ENCODE results near the gene HECTD2.
A peak's percentile ranks its signal among the peaks of the same experiment; 100 is the strongest.
"Not testable (repeated sequence)": the region's sequence is repeated elsewhere in the genome, so short reads cannot be mapped to it uniquely, and the experiment has no call there.

The HECTD2 gene

GRCh38 chr10:91409869-91410637 is at the start of gene HECTD2:
Gene HECTD2, plus strand, starts transcription at chr10:91410344. Its CDS starts 95 bp downstream, at chr10:91410439.
- peak; percentile 83 for DNase-seq

- DNase-seq, result no peak
Measured at GRCh38 chr10:91360461-91360860, 49.7 kb upstream of the HECTD2 start.

- not testable (repeated sequence) for DNase-seq
Measured at GRCh38 chr10:91365519-91365918, 44.6 kb upstream of the HECTD2 start.

- DNase-seq, result no peak
Measured at GRCh38 chr10:91366704-91367103, 43.4 kb upstream of the HECTD2 start.

GRCh38 chr10:91367127-91367531 is 43.0 kb upstream of the HECTD2 start:
- no peak for DNase-seq

GRCh38 chr10:91367558-91367957 is 42.6 kb upstream of the HECTD2 start:
- DNase-seq, result no peak

GRCh38 chr10:91369978-91370589 is 40.1 kb upstream of the HECTD2 start:
- not testable (repeated sequence) for DNase-seq

GRCh38 chr10:91374052-91374451 is 36.1 kb upstream of the HECTD2 start:
- DNase-seq, result no peak

GRCh38 chr10:91378061-91378460 is 32.1 kb upstream of the HECTD2 start:
- DNase-seq, result no peak

- DNase-seq, result no peak
Measured at GRCh38 chr10:91380873-91381256, 29.3 kb upstream of the HECTD2 start.

GRCh38 chr10:91381257-91381891 is 28.8 kb upstream of the HECTD2 start:
- DNase-seq, result no peak

GRCh38 chr10:91385306-91386085 is 24.6 kb upstream of the HECTD2 start:
- no peak for DNase-seq

GRCh38 chr10:91389636-91390512 is 20.3 kb upstream of the HECTD2 start:
- peak; percentile 53 for DNase-seq

GRCh38 chr10:91390513-91390825 is 19.7 kb upstream of the HECTD2 start:
- DNase-seq, result not testable (repeated sequence)

- DNase-seq, result no peak
Measured at GRCh38 chr10:91391920-91392319, 18.2 kb upstream of the HECTD2 start.

- DNase-seq, result no peak
Measured at GRCh38 chr10:91406322-91406721, 3.8 kb upstream of the HECTD2 start.

GRCh38 chr10:91409069-91409868 is 875 bp upstream of the HECTD2 start:
- DNase-seq, result peak; percentile 75

- DNase-seq, result peak; percentile 41
Measured at GRCh38 chr10:91410638-91411371, 661 bp downstream of the HECTD2 start.

- no peak for DNase-seq
Measured at GRCh38 chr10:91411621-91412020, 1.5 kb downstream of the HECTD2 start.

GRCh38 chr10:91412354-91413087 is 2.4 kb downstream of the HECTD2 start:
- DNase-seq, result no peak

Data from NCI-H345 (cell line).